H1 (cell line): ENCODE results near the gene SCNN1G. TPM values are rescaled to one million over a fixed set of nuclear protein-coding genes. Genes with fewer than 3 reads are reported as not detected.

Experiments
- CTCF ChIA-PET: fragments of 300-600 bp; sonication (Branson Sonifier 250); formaldehyde crosslinking; loops from one replicate; lab custom pipeline; 2021; ENCODE audit not compliant: partially characterized antibody; lab: Charles Lee
- POLR2A ChIA-PET: fragments of 300-600 bp; sonication (Branson Sonifier 250); formaldehyde crosslinking; loops from one replicate; lab custom pipeline; 2021; ENCODE audit warnings: inconsistent platforms; ENCODE audit not compliant: partially characterized antibody; lab: Charles Lee
- DNase-seq, 2 experiments: peaks; one replicate each; pipeline versions ENCODE4 v3.0.0 to v3.0.0-alpha.2; 2010 to 2022; ENCODE audit warnings: low spot score in 2 of 2, low read depth in 1 of 2, mixed read lengths in 1 of 2
- FAIRE-seq: peaks from 2 replicates; lab custom pipeline; 2011; peaks lifted over from hg19 to GRCh38; lab: Jason Lieb, UNC
- H2AFZ ChIP-seq: 2 replicates; pipeline ENCODE4 v1.8.1; 2012; ENCODE audit warnings: low read length, inconsistent platforms
- H2AK5ac ChIP-seq: 2 replicates; pipeline ENCODE4 v1.6.1; 2013; ENCODE audit warnings: low read depth, low read length
- H2BK120ac ChIP-seq: replicated peaks from 2 replicates; pipeline ENCODE3; 2013; ENCODE audit warnings: low read depth, low read length, inconsistent platforms
- H2BK12ac ChIP-seq: 2 replicates; pipeline ENCODE4 v1.6.1; 2013; ENCODE audit warnings: low read depth, low read length
- H2BK15ac ChIP-seq: 2 replicates; pipeline ENCODE4 v1.6.1; 2013; ENCODE audit warnings: low read length
- H2BK20ac ChIP-seq: 2 replicates; pipeline ENCODE4 v1.6.1; 2013; ENCODE audit warnings: low read length
- H2BK5ac ChIP-seq: 2 replicates; pipeline ENCODE4 v1.6.1; 2013; ENCODE audit warnings: low read depth, low read length
- H3K14ac ChIP-seq: 2 replicates; pipeline ENCODE4 v1.6.1; 2013; ENCODE audit warnings: inconsistent platforms; ENCODE audit not compliant: insufficient read length
- H3K18ac ChIP-seq: 2 replicates; pipeline ENCODE4 v1.6.1; 2013; ENCODE audit warnings: low read length; ENCODE audit errors: extremely low read depth
- H3K23ac ChIP-seq: 2 replicates; pipeline ENCODE4 v1.6.1; 2013; ENCODE audit warnings: inconsistent platforms; ENCODE audit not compliant: insufficient read length
- H3K23me2 ChIP-seq: 2 replicates; pipeline ENCODE4 v1.6.1; 2013; ENCODE audit warnings: low read depth, low read length
- H3K27ac ChIP-seq: 2 replicates; pipeline ENCODE4 v1.6.1; 2011; ENCODE audit warnings: low read depth, low read length, inconsistent platforms
- H3K27me3 ChIP-seq, 4 experiments: replicated peaks in 1 of 4; 1 replicate in 1 of 4; 2 replicates in 3 of 4; pipeline versions ENCODE4 v1.6.1 to v1.8.1; 2011 to 2013; ENCODE audit warnings: low read length in 3 of 4, mild to moderate bottlenecking in 3 of 4, inconsistent platforms in 2 of 4, mixed read lengths in 2 of 4, moderate library complexity in 1 of 4; ENCODE audit not compliant: control insufficient read depth in 3 of 4, insufficient read depth in 3 of 4; ENCODE audit errors: extremely low read depth in 1 of 4
- H3K36me3 ChIP-seq, 4 experiments: 2 replicates each; pipeline versions ENCODE4 v1.6.1 to v1.8.1; 2011 to 2013; ENCODE audit warnings: mild to moderate bottlenecking in 4 of 4, low read length in 3 of 4, moderate library complexity in 2 of 4, control low read depth in 1 of 4, inconsistent platforms in 1 of 4; ENCODE audit not compliant: insufficient read depth in 4 of 4, control insufficient read depth in 2 of 4
- H3K4ac ChIP-seq: replicated peaks from 2 replicates; pipeline ENCODE3; 2013; ENCODE audit warnings: low read length, low read depth, mixed read lengths, inconsistent platforms; ENCODE audit not compliant: insufficient read length
- H3K4me1 ChIP-seq, 4 experiments: replicated peaks in 1 of 4; 1 replicate in 1 of 4; 2 replicates in 3 of 4; pipeline versions ENCODE4 v1.6.1 to v1.8.1; 2011 to 2013; ENCODE audit warnings: low read length in 3 of 4, inconsistent platforms in 2 of 4, mixed read lengths in 1 of 4; ENCODE audit not compliant: insufficient read depth in 4 of 4, control insufficient read depth in 3 of 4
- H3K4me2 ChIP-seq, 2 experiments: 2 replicates each; pipeline versions ENCODE4 v1.6.1 to v1.8.1; 2011 to 2013; ENCODE audit warnings: low read depth in 2 of 2, low read length in 2 of 2, control low read depth in 1 of 2, inconsistent platforms in 1 of 2, mild to moderate bottlenecking in 1 of 2; ENCODE audit not compliant: insufficient read depth in 1 of 2
- H3K4me3 ChIP-seq, 4 experiments: fragments of 200-600, 300-600 bp in 1 of 4; sonication (generic), shearing (Covaris generic), sonication (Bioruptor Twin) in 1 of 4; 2 replicates each; pipeline versions ENCODE4 v1.5.1 to v1.8.1; 2011 to 2016; ENCODE audit warnings: low read length in 4 of 4, low read depth in 3 of 4, control low read depth in 2 of 4, inconsistent platforms in 2 of 4, mild to moderate bottlenecking in 2 of 4, mixed read lengths in 1 of 4, moderate library complexity in 1 of 4; ENCODE audit not compliant: insufficient read depth in 2 of 4; ENCODE audit errors: extremely low read depth in 1 of 4
- H3K56ac ChIP-seq: replicated peaks from 2 replicates; pipeline ENCODE3; 2013; ENCODE audit warnings: low read depth, mild to moderate bottlenecking, mixed read lengths, low read length, inconsistent platforms; ENCODE audit not compliant: insufficient read length
- H3K79me1 ChIP-seq: 2 replicates; pipeline ENCODE4 v1.6.1; 2013; ENCODE audit warnings: low read depth, low read length, control low read depth
- H3K79me2 ChIP-seq, 2 experiments: 2 replicates each; pipeline versions ENCODE4 v1.6.1 to v1.8.1; 2012 to 2013; ENCODE audit warnings: low read length in 2 of 2, mild to moderate bottlenecking in 2 of 2, inconsistent platforms in 1 of 2; ENCODE audit not compliant: insufficient read depth in 2 of 2, control insufficient read depth in 1 of 2
- H3K9ac ChIP-seq, 4 experiments: replicated peaks in 1 of 4; 1 replicate in 1 of 4; 2 replicates in 3 of 4; pipeline versions ENCODE4 v1.6.1 to v1.8.1; 2011 to 2013; ENCODE audit warnings: low read depth in 3 of 4, low read length in 3 of 4, control low read depth in 2 of 4, mild to moderate bottlenecking in 2 of 4, moderate library complexity in 2 of 4, inconsistent platforms in 1 of 4; ENCODE audit errors: extremely low read depth in 1 of 4
- H3K9me3 ChIP-seq, 2 experiments: 2 replicates each; pipeline versions ENCODE4 v1.6.1 to v1.8.1; 2012 to 2013; ENCODE audit warnings: mild to moderate bottlenecking in 2 of 2, moderate library complexity in 2 of 2, control low read depth in 1 of 2, inconsistent platforms in 1 of 2, low read depth in 1 of 2, low read length in 1 of 2, mixed read lengths in 1 of 2; ENCODE audit not compliant: insufficient read depth in 2 of 2
- H4K20me1 ChIP-seq, 2 experiments: replicated peaks in 1 of 2; 2 replicates each; pipeline versions ENCODE3 to v1.8.1; 2011 to 2013; ENCODE audit warnings: inconsistent platforms in 2 of 2, low read length in 2 of 2, mild to moderate bottlenecking in 1 of 2; ENCODE audit not compliant: insufficient read depth in 2 of 2, control insufficient read depth in 1 of 2
- H4K5ac ChIP-seq: 2 replicates; pipeline ENCODE4 v1.6.1; 2013; ENCODE audit warnings: low read length, low read depth, mixed read lengths, inconsistent platforms; ENCODE audit not compliant: insufficient read length
- H4K8ac ChIP-seq: 2 replicates; pipeline ENCODE4 v1.8.0; 2013; ENCODE audit warnings: mild to moderate bottlenecking, moderate library complexity, low read length, inconsistent platforms; ENCODE audit not compliant: insufficient read depth; ENCODE audit errors: extremely low read depth
- H4K91ac ChIP-seq: replicated peaks from 2 replicates; pipeline ENCODE3; 2013; ENCODE audit warnings: low read length, mixed read lengths, inconsistent platforms; ENCODE audit not compliant: insufficient read length
- BACH1 ChIP-seq: IDR thresholded peaks from 2 replicates; pipeline ENCODE4 v1.6.1; 2012; ENCODE audit warnings: low read length, improper control_type of control experiment
- GTF2F1 ChIP-seq: IDR thresholded peaks from 2 replicates; pipeline ENCODE4 v1.6.1; 2012; ENCODE audit warnings: low read depth, low read length, improper control_type of control experiment, borderline replicate concordance
- KDM4A ChIP-seq: IDR thresholded peaks from one replicate; pipeline ENCODE4 v1.7.1; 2012; ENCODE audit warnings: low read depth, mild to moderate bottlenecking, moderate library complexity, low read length, inconsistent platforms; ENCODE audit not compliant: severe bottlenecking
- NRF1 ChIP-seq: IDR thresholded peaks from 2 replicates; pipeline ENCODE4 v1.6.1; 2011; ENCODE audit warnings: mild to moderate bottlenecking, low read depth, low read length, improper control_type of control experiment
- POU5F1 ChIP-seq: IDR thresholded peaks from 2 replicates; pipeline ENCODE4 v1.6.1; 2011; ENCODE audit warnings: low read depth, mild to moderate bottlenecking, low read length, moderate library complexity
- RAD21 ChIP-seq, 2 experiments: IDR thresholded peaks in 1 of 2; conservative IDR thresholded peaks in 1 of 2; 2 replicates each; pipeline ENCODE4 v1.6.1; 2011; ENCODE audit warnings: low read depth in 2 of 2, low read length in 2 of 2, improper control_type of control experiment in 1 of 2, inconsistent platforms in 1 of 2, mild to moderate bottlenecking in 1 of 2, moderate library complexity in 1 of 2
- SAP30 ChIP-seq: fragments of 300-600 bp; sonication (generic); IDR thresholded peaks from 2 replicates; pipeline ENCODE4 v1.7.1; 2012; ENCODE audit warnings: low read length, moderate library complexity, mild to moderate bottlenecking, inconsistent platforms; ENCODE audit not compliant: insufficient read depth, insufficient replicate concordance
- SP2 ChIP-seq: IDR thresholded peaks from 2 replicates; pipeline ENCODE4 v1.6.1; 2012; ENCODE audit warnings: mild to moderate bottlenecking, low read length, inconsistent platforms
- SUZ12 ChIP-seq: fragments of 200-600 bp; sonication (generic); IDR thresholded peaks from 2 replicates; pipeline ENCODE4 v1.6.1; 2012; ENCODE audit warnings: mild to moderate bottlenecking, inconsistent platforms, low read length, moderate library complexity, mixed read lengths
- ZNF274 ChIP-seq: IDR thresholded peaks from 2 replicates; pipeline ENCODE4 v1.7.0; 2012; ENCODE audit warnings: low read length, borderline replicate concordance; ENCODE audit errors: extremely low read depth
- WGBS, 2 experiments: shearing (Covaris generic) in 1 of 2; methylation state at CpG; one replicate each; pipeline versions ENCODE4 v1.1.6 to v1.1.7; 2013 to 2015; ENCODE audit warnings: low lambda C conversion rate in 2 of 2, mixed read lengths in 2 of 2, inconsistent platforms in 1 of 2, low coverage in 1 of 2, missing lambda C conversion rate in 1 of 2; ENCODE audit not compliant: insufficient replicate concordance in 2 of 2, insufficient coverage in 1 of 2, insufficient read length in 1 of 2; ENCODE audit errors: extremely low coverage in 1 of 2, missing lambda C conversion rate in 1 of 2; 5-methylcytosine and 5-hydroxymethylcytosine counted together
- polyA plus RNA-seq, 7 experiments: library from polyadenylated mRNA; depleted of rRNA in 3 of 7; stranded (reverse) in 5 of 7; unstranded in 2 of 7; fragments of >200 nt in 5 of 7; fragments of 200-250 nt in 2 of 7; gene quantifications; 1 replicate in 5 of 7; 2 replicates in 1 of 7; 4 replicates in 1 of 7; pipeline versions ENCODE4 v1.2.1 to v1.2.3, GENCODE V29; 2011 to 2013; ENCODE audit warnings: missing spikeins in 2 of 7, mixed read lengths in 2 of 7
- total RNA-seq: library from RNA; stranded (reverse); fragmentation: NEBNext Ultra II Directional; extraction: Animal tissue kit (Norgen Biotek cat#: 25700); gene quantifications from 2 replicates; pipeline ENCODE4 v1.2.1, GENCODE V29; 2021
- TF ChIP-seq, protein P1 (sequence below): IDR thresholded peaks from 2 replicates; pipeline ENCODE4 v1.6.1; 2012; ENCODE audit warnings: inconsistent platforms

The SCNN1G gene
- total and polyA plus RNA-seq, 2 of the 8 experiments (the other 6 are each of a cell fraction or from before 2014, with no cell fraction given), result 0.73 to 1.1 TPM

DNA sequence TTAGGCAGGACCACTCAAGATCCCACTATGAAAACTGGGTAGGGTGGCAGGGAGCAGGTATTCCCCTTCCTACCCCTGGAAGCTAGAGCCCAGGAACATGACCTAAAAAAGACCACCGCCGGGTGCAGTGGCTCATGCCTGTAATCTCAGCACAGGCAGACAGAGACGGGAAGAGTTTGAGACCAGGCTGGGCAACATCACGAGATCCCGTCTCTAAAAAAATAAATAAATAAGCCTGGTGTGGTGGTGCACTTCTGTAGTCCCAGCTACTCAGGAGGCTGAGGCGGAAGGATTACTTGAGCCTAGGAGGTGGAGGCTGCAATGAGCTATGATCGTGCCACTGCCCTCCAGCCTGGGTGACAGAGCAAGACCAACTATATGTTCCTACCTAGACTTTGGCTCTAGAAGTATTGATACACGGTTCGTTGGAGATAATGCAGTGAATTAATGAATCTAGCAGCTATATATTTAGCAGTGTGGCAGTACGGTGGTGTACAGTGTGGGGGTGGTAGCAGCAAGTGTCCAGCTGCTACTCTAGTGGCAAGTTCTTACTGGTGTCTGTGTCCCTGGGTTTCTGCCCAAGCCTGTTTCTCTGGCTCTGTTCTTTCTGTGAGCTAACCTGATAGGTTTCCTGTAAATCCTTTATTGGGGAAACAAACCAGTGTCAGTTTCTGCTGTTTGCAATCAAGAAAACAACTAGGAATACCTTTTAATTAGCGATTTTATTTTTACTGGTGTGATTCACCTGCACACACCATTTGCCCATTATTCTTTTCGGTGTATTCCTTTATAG lies 30.0 kb upstream of the SCNN1G start:
- H3K4me2 ChIP-seq, result no peak overlapping the region
- WGBS, 2 experiments, result 83% methylated on average over 12 of the region's 12 CpGs; no CpG with 5 or more reads in 1 of the 2 experiments
- H3K23me2 ChIP-seq, result peaks cover 6% of the 10 kb centered on the region
- no peak overlapping the region for H3K18ac ChIP-seq
- H4K5ac ChIP-seq, result no peak overlapping the region
- H3K56ac ChIP-seq, result no peak overlapping the region
- no peak overlapping the region for H2BK5ac ChIP-seq
- no peaks in the 10 kb centered on the region for H3K36me3 ChIP-seq
- H2AFZ ChIP-seq, result no peak overlapping the region
- FAIRE-seq (no peak), DNase-seq (no peak)
- H3K79me1 ChIP-seq, result no peaks in the 10 kb centered on the region
- peaks cover 0 to 3% (median 0%) of the 10 kb centered on the region in 4 experiments; a peak in 2 of 7 replicates for H3K4me1 ChIP-seq
- H2BK12ac ChIP-seq, result no peak overlapping the region
- H2AK5ac ChIP-seq, result no peak overlapping the region
- H3K4ac ChIP-seq, result no peak overlapping the region
- no peak overlapping the region for H3K4me3 ChIP-seq
- ChIA-PET CTCF (interaction anchor here (0.7 to 1.1 kb wide), 2 partner anchors 24 to 283 kb away, joined by 3 read pairs; no protein-coding TSS in a partner anchor), POLR2A (interaction anchor here (1.4 kb wide), 1 partner anchor 42 kb away, joined by 4 read pairs; no protein-coding TSS in a partner anchor)
- peaks cover 0 to 3% (median 1%) of the 10 kb centered on the region in 4 experiments; a peak in 1 of 7 replicates for H3K27me3 ChIP-seq
- no peaks in the 10 kb centered on the region for H3K9me3 ChIP-seq
- H3K79me2 ChIP-seq, result peaks cover 3 to 8% of the 10 kb centered on the region in 2 experiments; a peak in 2 of 4 replicates
- H3K9ac ChIP-seq, result no peak overlapping the region
- H3K14ac ChIP-seq, result no peak overlapping the region
- H4K8ac ChIP-seq, result no peak overlapping the region
- H3K23ac ChIP-seq, result no peak overlapping the region
- no peak overlapping the region for H2BK15ac ChIP-seq
- H4K20me1 ChIP-seq, result peaks cover 0 to 3% of the 10 kb centered on the region in 2 experiments
- H2BK120ac ChIP-seq, result no peak overlapping the region
- no peak overlapping the region for H3K27ac ChIP-seq
- no peak overlapping the region for H4K91ac ChIP-seq
- no peak overlapping the region for H2BK20ac ChIP-seq
- TF ChIP-seq RAD21 (IDR thresholded peaks at IDR 0.05 in 1 of 2, conservative IDR thresholded peaks at IDR 0.05 in 1 of 2; ENCODE audit: low read depth in 2 of 2, low read length in 2 of 2) (no peak), SAP30 (no peak), SP2 (no peak), KDM4A (no peak), SUZ12 (no peak), POU5F1 (no peak), ZNF274 (no peak), GTF2F1 (no peak), BACH1 (no peak), NRF1 (no peak)
- TF ChIP-seq, protein P1, sequence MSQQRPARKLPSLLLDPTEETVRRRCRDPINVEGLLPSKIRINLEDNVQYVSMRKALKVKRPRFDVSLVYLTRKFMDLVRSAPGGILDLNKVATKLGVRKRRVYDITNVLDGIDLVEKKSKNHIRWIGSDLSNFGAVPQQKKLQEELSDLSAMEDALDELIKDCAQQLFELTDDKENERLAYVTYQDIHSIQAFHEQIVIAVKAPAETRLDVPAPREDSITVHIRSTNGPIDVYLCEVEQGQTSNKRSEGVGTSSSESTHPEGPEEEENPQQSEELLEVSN, result no peak
